ENCODE data around the gene NPHP1. TPM values are rescaled to one million over a fixed set of nuclear protein-coding genes. Genes with fewer than 3 reads are reported as not detected.

NPHP1 gene
- total and polyA plus RNA-seq, 7 donors: 2.4 to 17.7 (median 10.3) TPM

DNA sequence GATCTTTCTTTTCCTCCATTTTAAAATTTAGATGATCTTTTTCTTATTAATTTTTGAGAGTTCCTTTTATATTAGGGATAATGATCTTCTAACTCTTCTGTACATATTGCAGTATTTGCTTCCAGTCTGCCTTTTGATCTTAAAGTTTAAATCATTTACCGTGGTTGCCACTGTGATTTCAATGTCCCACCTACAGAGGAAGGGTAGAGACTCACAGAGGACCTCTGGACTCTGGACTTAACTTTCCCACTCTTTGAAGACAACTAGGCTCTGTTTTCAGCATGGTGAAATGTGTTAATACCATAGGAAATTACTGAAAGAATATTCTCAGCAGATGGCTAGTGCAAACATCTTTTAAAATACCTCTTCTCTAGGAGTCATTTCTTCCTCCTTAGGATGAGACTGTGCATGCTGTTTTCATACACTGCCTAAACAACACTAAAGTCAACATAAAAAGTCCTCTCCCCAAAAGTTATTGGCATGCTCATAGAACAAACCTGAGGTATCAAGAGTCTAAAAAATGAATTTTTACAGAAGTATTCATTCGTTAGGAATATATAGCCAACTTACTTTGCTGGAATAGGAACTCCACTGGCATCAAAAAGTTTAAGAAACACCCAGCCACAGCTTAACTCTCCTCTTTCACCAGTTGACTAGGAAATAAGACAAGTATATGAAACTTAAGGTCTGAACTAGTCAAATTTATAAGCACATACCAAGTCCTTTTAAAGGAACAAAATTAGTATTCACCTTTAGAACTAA lies 58.4 kb downstream of the NPHP1 start:
- peaks cover 5% of the 10 kb centered on the region for H3K4me1 ChIP-seq
- H3K36me3 ChIP-seq (ENCODE audit: insufficient read depth in 1 of 2, low read depth in 1 of 2): peaks cover 8 to 97% of the 10 kb centered on the region in 2 donors
- TF ChIP-seq, protein P1, sequence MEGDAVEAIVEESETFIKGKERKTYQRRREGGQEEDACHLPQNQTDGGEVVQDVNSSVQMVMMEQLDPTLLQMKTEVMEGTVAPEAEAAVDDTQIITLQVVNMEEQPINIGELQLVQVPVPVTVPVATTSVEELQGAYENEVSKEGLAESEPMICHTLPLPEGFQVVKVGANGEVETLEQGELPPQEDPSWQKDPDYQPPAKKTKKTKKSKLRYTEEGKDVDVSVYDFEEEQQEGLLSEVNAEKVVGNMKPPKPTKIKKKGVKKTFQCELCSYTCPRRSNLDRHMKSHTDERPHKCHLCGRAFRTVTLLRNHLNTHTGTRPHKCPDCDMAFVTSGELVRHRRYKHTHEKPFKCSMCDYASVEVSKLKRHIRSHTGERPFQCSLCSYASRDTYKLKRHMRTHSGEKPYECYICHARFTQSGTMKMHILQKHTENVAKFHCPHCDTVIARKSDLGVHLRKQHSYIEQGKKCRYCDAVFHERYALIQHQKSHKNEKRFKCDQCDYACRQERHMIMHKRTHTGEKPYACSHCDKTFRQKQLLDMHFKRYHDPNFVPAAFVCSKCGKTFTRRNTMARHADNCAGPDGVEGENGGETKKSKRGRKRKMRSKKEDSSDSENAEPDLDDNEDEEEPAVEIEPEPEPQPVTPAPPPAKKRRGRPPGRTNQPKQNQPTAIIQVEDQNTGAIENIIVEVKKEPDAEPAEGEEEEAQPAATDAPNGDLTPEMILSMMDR (IDR thresholded peaks at IDR 0.05): no peak
- 90 to 97% (median 92%) methylated on average over 2 of the region's 2 CpGs for WGBS, 3 donors
- H3K9me3 ChIP-seq: no peaks in the 10 kb centered on the region
- DNase-seq (no peak), ATAC-seq (no peak)
- peak overlapping the region; percentile 6 for H3K27ac ChIP-seq
- intact Hi-C loops (cut with DNase I): no loop called here
- no peak overlapping the region for H3K4me3 ChIP-seq
- H3K27me3 ChIP-seq (ENCODE audit: insufficient read depth in 3 of 3, low read length in 2 of 3): no peaks in the 10 kb centered on the region

DNA sequence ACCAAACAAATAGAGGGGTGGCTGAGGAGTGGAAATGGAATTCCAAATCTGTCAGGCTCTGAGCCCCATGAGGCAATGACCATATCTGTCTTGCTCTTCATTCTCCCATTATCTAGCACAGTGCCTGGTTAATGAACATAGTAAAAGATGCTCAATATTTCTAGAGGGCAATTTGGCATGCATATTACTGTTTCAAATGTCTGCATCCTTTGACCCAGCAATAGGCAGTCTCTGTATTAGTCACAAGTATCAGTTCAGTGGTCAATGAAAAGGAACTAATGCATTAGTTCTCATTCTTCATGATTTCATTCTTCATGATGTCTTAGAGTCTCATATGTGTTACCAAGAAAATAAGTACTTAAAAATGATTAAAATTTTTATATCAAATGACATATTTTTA lies 60.8 kb downstream of the NPHP1 start:
- intact Hi-C loops (cut with DNase I): no loop called here
- H3K4me3 ChIP-seq: no peak overlapping the region
- TF ChIP-seq, protein P1 (IDR thresholded peaks at IDR 0.05): no peak
- H3K27ac ChIP-seq: no peak overlapping the region
- peaks cover 10 to 96% of the 10 kb centered on the region in 2 donors for H3K36me3 ChIP-seq (ENCODE audit: insufficient read depth in 1 of 2, low read depth in 1 of 2)
- H3K4me1 ChIP-seq: no peaks in the 10 kb centered on the region
- ATAC-seq: no peak
- no peaks in the 10 kb centered on the region for H3K27me3 ChIP-seq (ENCODE audit: insufficient read depth in 3 of 3, low read length in 2 of 3)
- no peak for DNase-seq
- no peaks in the 10 kb centered on the region for H3K9me3 ChIP-seq

DNA sequence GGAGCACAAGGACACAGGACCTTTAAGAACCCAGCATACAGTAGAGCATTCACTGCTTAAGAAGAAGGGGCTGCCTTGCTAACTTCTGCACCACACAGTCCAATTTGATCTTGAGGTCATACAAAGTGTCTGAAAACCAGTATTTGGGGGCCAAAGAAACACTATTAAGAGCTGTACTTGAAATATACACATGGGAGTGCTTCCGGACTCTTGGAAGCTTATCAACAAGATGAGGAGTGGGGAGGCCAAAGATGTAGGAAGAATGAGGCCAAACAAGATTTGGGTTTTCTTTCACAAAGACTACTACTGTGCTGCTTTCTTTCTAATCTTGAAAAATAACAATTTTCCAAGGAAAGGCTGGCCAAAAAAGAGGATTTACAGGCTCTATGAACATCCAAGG lies 64.4 kb downstream of the NPHP1 start:
- WGBS, 3 donors: 82 to 93% (median 88%) methylated on average over 1 of the region's 1 CpG

DNA sequence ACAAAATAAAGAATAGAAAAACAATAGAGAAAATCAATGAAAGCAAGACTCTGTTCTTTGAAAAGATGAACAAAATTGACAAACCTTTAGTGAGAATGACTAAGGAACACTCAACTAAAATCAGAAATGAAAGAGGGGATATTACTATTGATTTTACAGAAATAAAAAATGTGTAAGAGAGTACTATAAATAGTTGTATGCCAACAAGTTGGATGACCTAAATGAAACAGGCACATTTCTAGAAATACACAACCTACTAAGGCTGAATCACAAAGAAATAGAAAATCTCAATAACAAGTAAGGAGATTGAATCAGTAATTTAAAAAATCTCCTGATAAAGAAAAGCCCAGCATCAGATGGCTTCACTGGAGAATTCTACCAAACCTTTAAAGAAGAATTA lies 70.8 kb downstream of the NPHP1 start:
- intact Hi-C loops (cut with DNase I): no loop called here
- peaks cover 0 to 50% of the 10 kb centered on the region in 2 donors for H3K36me3 ChIP-seq (ENCODE audit: insufficient read depth in 1 of 2, low read depth in 1 of 2)
- TF ChIP-seq, protein P1 (IDR thresholded peaks at IDR 0.05): no peak
- H3K4me1 ChIP-seq: no peaks in the 10 kb centered on the region
- DNase-seq (no peak), ATAC-seq (no peak)
- H3K4me3 ChIP-seq: no peak overlapping the region
- H3K27ac ChIP-seq: no peak overlapping the region
- H3K27me3 ChIP-seq (ENCODE audit: insufficient read depth in 3 of 3, low read length in 2 of 3): no peaks in the 10 kb centered on the region
- H3K9me3 ChIP-seq: peaks cover 5% of the 10 kb centered on the region

More for the DNA sequence above, 64.4 kb downstream of the NPHP1 start:
- Histone ChIP-seq H3K27ac (no peak overlapping the region), H3K27me3 (ENCODE audit: insufficient read depth in 3 of 3, low read length in 2 of 3) (no peaks in the 10 kb centered on the region), H3K9me3 (no peaks in the 10 kb centered on the region), H3K4me1 (no peaks in the 10 kb centered on the region), H3K36me3 (ENCODE audit: insufficient read depth in 1 of 2, low read depth in 1 of 2) (peaks cover 10 to 69% of the 10 kb centered on the region in 2 donors), H3K4me3 (no peak overlapping the region)
- DNase-seq: no peak
- intact Hi-C loops (cut with DNase I): no loop called here
- ATAC-seq: no peak
- TF ChIP-seq, protein P1 (IDR thresholded peaks at IDR 0.05): no peak

DNA sequence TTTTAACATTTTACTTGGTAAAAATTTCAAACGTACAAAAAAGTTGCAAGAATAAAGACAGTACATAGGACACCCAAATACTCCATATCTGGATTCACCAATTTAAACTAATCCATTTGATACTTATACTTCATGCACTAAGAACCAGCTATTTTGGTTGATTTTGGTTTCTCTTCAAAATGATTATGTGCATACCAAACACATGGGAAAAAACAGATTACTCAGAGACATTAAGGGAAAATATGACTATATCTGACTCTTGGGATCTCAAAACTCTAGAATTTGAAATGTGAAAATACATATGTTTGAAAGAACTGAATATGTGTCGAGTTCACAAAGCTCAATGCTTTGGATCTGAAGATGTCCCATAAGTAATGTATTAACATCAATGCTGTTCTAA lies 73.6 kb downstream of the NPHP1 start:
- Histone ChIP-seq H3K4me1 (no peaks in the 10 kb centered on the region), H3K4me3 (no peak overlapping the region), H3K27me3 (ENCODE audit: insufficient read depth in 3 of 3, low read length in 2 of 3) (no peaks in the 10 kb centered on the region), H3K36me3 (ENCODE audit: insufficient read depth in 1 of 2, low read depth in 1 of 2) (peaks cover 2 to 70% of the 10 kb centered on the region in 2 donors), H3K27ac (no peak overlapping the region), H3K9me3 (peaks cover 5% of the 10 kb centered on the region)
- intact Hi-C loops (cut with DNase I): no loop called here
- DNase-seq (no peak), ATAC-seq (no peak)
- TF ChIP-seq, protein P1 (IDR thresholded peaks at IDR 0.05): no peak
- 86 to 95% (median 92%) methylated on average over 2 of the region's 2 CpGs for WGBS, 3 donors
